ENCODE measurements around the gene FILIP1.
A peak's percentile ranks its signal among the peaks of the same experiment; 100 is the strongest.

Gene FILIP1

GRCh38 chr6:75285283-75285639, 208.3 kb downstream of the FILIP1 start:
- no peak for DNase-seq

- peak; percentile 94 to 96 for DNase-seq
Observed at GRCh38 chr6:75284632-75285282, 208.8 kb downstream of the FILIP1 start, which contains the start of gene TMEM30A. TMEM30A (minus strand) TSS chr6:75284792; CDS start chr6:75284638, 154 bp downstream.

- peak; percentile 11 to 35 for DNase-seq
Observed at GRCh38 chr6:75283907-75284631, 209.5 kb downstream of the FILIP1 start.

- DNase-seq: no peak
Observed at GRCh38 chr6:75282706-75283105, 210.9 kb downstream of the FILIP1 start.

- DNase-seq: no peak
Observed at GRCh38 chr6:75281653-75282052, 211.9 kb downstream of the FILIP1 start.

- DNase-seq: no peak
Observed at GRCh38 chr6:75280131-75280855, 213.3 kb downstream of the FILIP1 start.

- DNase-seq: no peak
Observed at GRCh38 chr6:75279418-75279817, 214.2 kb downstream of the FILIP1 start.

GRCh38 chr6:75278474-75279077, 215.0 kb downstream of the FILIP1 start:
- no peak for DNase-seq

- no peak for DNase-seq
Observed at GRCh38 chr6:75275067-75275466, 218.5 kb downstream of the FILIP1 start.

- DNase-seq: no peak
Observed at GRCh38 chr6:75273009-75273408, 220.6 kb downstream of the FILIP1 start.

- DNase-seq: no peak
Observed at GRCh38 chr6:75272145-75272840, 221.3 kb downstream of the FILIP1 start.

- no peak for DNase-seq
Observed at GRCh38 chr6:75268988-75269354, 224.6 kb downstream of the FILIP1 start.

- peak in 1 of 2 experiments; percentile 18 for DNase-seq
Observed at GRCh38 chr6:75268121-75268987, 225.2 kb downstream of the FILIP1 start.

- DNase-seq: no peak
Observed at GRCh38 chr6:75267461-75267860, 226.1 kb downstream of the FILIP1 start.

- DNase-seq: no peak
Observed at GRCh38 chr6:75266716-75267291, 226.8 kb downstream of the FILIP1 start.

- no peak for DNase-seq
Observed at GRCh38 chr6:75263401-75263750, 230.2 kb downstream of the FILIP1 start.

- no peak for DNase-seq
Observed at GRCh38 chr6:75262716-75263400, 230.7 kb downstream of the FILIP1 start.

- no peak for DNase-seq
Observed at GRCh38 chr6:75261299-75261698, 232.3 kb downstream of the FILIP1 start.

GRCh38 chr6:75257343-75258087, 236.1 kb downstream of the FILIP1 start:
- DNase-seq: no peak

GRCh38 chr6:75250552-75250951, 243.0 kb downstream of the FILIP1 start:
- DNase-seq: no peak

All from activated CD4-positive, alpha-beta T cell treated with anti-CD3 and anti-CD28 coated beads, Interleukin-2, amount 50 U/mL, for 48 hours (primary cell).